Fibroblast of pulmonary artery (primary cell): ENCODE measurements around the gene CPB2.
A peak's percentile ranks its signal among the peaks of the same experiment; 100 is the strongest.

Experiments used
- DNase-seq: peaks from one replicate; pipeline ENCODE4 v3.0.0-alpha.2; 2010; ENCODE audit warnings: low read depth
- H3K4me3 ChIP-seq: replicated peaks from 2 replicates; pipeline ENCODE4 v1.5.1; 2011; ENCODE audit warnings: low read depth, mild to moderate bottlenecking, control low read depth, low read length, moderate library complexity
- TF ChIP-seq, protein P1 (sequence below): IDR thresholded peaks from 2 replicates; pipeline ENCODE4 v1.5.1; 2011; ENCODE audit warnings: mild to moderate bottlenecking, control low read depth, low read length, inconsistent platforms; ENCODE audit errors: missing control alignments

Gene CPB2

DNA sequence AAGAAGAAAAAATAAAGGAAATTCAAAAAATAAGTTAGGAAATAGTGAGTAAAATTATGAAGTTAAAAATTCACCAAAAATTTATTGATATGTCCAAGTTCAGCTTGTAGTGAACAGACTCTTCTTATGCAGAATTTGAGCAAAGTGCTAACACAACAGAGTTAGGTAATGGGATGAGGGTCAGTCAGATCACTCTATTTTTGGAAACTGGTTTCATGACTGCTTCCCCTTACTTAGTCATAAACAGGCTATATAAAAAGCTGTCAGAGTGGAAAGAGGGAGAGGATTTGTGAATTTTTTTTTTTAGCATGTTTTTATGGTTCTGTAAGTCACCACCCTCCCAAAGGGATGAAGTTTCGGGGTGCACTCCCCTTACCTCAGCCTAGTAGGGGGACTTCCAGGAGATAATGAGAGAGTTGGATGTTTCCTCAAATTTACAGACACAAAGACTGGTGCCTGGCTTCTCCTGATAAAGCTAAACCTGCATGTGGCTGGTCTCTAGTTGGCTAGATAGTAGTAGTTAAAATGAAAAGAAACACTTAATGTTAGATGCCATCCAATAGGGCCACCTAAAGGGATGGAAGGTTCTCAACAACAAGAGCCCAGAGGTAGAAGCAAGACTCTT, 4.5 kb downstream of the CPB2 start:
- H3K4me3 ChIP-seq: no peak overlapping the region
- peak; percentile 11 for DNase-seq
- TF ChIP-seq, protein P1, sequence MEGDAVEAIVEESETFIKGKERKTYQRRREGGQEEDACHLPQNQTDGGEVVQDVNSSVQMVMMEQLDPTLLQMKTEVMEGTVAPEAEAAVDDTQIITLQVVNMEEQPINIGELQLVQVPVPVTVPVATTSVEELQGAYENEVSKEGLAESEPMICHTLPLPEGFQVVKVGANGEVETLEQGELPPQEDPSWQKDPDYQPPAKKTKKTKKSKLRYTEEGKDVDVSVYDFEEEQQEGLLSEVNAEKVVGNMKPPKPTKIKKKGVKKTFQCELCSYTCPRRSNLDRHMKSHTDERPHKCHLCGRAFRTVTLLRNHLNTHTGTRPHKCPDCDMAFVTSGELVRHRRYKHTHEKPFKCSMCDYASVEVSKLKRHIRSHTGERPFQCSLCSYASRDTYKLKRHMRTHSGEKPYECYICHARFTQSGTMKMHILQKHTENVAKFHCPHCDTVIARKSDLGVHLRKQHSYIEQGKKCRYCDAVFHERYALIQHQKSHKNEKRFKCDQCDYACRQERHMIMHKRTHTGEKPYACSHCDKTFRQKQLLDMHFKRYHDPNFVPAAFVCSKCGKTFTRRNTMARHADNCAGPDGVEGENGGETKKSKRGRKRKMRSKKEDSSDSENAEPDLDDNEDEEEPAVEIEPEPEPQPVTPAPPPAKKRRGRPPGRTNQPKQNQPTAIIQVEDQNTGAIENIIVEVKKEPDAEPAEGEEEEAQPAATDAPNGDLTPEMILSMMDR: no peak

DNA sequence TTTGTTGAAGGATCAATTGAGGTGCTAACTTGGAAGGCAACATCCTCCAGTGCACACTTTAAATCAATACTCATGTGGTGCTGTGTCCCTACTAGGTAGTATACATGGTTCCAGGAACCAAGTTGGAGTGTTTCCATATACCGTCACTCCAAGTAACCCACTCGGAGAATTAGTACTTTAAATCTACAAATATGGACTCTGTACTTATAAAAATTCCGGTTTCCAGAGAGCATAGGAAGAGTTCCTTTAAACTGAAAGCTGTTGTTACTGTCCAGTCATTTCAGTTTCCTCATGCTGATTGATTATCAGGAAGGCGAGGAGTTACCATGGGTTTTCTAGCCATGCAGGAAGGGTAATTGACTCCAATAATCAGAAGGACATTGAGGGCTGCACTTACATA, 7.2 kb downstream of the CPB2 start:
- DNase-seq: no peak
- H3K4me3 ChIP-seq: no peak overlapping the region
- TF ChIP-seq, protein P1: no peak

DNA sequence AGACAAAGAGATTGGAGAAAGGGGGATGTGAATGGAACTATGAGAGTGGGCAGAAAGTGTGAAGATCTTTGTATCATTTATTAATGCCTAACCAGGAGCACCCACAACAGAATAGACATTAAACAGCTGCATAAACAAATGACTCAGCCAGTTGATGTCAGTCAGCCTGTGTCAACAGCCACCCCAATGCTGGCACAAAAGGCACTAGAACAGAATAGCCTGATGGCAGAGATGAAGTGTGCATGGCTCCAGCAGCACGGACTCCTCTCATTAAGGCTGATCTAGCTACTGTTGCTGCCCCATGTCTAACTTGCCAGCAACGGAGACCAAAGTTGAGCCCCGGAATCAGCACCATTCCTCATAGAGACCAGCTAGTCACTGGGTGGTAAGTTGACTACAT, 7.8 kb downstream of the CPB2 start:
- no peak for DNase-seq
- TF ChIP-seq, protein P1: no peak
- H3K4me3 ChIP-seq: no peak overlapping the region

DNA sequence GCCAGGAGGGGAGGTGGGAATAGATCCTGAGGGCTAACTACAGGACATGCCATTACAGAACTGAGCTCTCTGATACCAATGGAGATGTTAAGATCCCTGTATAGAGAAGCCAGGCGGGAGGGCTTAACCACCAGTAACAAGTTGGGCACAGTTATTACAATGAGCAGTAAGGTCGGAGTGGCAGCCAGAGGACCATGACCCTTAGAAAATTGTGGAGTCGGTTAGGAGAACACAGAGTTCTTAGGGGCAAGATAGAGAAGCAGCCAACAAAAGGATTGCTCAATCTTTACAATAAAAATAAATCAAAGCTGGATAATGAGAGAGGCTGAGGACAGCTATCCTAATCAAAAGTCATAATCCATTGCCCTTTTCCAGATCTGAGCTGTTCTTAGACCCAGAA, 10.4 kb downstream of the CPB2 start:
- DNase-seq: no peak
- TF ChIP-seq, protein P1: no peak
- no peak overlapping the region for H3K4me3 ChIP-seq

DNA sequence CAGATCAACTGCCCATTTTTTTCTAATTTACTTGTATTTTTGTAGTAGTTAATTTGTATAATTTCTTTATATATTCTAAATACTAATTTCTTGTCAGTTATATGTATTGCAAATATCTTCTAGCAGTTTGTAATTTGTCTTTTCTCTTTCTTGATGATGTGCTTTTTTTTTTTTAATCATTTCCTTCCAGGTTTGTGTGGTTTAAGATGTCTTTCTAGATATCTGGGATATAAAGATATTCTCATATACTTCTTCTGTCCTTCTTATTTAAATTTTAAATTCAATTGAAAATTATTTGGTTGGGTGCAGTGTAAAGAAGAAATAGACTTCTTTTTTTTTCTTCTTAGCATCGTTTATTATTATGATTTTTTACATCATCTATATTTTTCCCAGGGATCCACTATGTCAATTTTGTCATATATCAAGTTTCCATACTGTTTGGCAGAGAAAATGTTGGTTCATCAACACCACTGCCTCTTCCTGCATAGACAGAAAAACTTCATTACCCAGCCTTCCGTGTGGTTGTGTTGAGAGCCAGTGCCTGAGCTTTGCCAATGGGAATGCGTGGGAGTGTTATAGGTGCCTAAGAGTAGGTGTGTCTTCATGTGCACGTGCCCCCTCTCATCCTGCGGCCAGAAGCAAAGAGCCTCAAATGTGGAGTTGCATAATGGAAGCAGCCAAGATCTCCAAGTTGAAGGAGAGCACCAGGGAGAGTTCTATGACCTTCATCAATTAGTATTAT, 15.8 kb downstream of the CPB2 start:
- TF ChIP-seq, protein P1: no peak

DNA sequence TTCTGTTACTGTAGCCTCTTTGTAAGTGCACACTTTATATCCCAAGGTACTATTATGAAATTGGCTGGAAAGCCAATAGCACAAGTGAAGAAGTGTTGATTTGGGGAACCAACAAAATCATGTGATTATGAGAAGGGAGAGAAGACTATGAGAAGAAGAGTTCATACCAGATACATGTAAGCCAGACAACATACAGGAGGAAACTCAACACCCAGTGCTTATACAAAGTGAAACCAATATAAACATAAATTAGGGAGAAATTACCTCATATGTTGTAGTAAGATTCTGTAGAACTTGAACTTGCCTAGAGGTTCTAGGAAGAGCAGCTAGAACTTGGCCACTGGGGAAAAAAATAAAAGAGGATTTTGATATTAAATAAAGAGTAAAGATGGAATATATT, 17.4 kb downstream of the CPB2 start:
- TF ChIP-seq, protein P1: no peak
- DNase-seq: no peak

More for the DNA sequence above, 15.8 kb downstream of the CPB2 start:
- no peak overlapping the region for H3K4me3 ChIP-seq
- DNase-seq: no peak

More for the DNA sequence above, 17.4 kb downstream of the CPB2 start:
- H3K4me3 ChIP-seq: no peak overlapping the region
